Inflammatory macrophage treated with lipopolysaccharide for 4 hours (primary cell): Measurements from ENCODE around the gene PPP1R36.
A peak's percentile ranks its signal among the peaks of the same experiment; 100 is the strongest.
"Not testable (repeated sequence)": the region's sequence is repeated elsewhere in the genome, so short reads cannot be mapped to it uniquely, and the experiment has no call there.

Experiments
- DNase-seq: peaks from one replicate; pipeline ENCODE4 v3.0.0-alpha.2; 2020

PPP1R36 gene, protein sequence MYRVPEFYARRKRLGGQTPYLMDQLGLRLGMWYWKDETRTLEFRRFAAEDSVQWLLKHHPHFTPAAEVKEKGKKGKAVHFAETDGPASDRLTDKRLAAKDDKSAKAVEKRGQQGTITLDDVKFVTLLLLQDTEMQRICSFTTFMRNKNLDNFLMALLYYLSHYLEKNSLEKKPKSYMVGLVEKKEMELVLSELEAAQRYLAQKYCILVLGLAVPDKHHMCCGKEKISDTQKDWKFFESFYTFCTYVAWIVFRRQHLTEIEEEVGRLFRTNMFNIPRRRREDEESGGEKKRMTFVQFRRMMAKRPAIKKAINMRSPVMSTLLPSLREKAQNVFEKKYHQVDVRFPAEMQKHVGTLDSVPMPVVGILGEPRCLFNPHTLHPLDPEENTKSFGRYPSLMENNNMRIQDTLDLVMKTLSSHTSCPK

DNA sequence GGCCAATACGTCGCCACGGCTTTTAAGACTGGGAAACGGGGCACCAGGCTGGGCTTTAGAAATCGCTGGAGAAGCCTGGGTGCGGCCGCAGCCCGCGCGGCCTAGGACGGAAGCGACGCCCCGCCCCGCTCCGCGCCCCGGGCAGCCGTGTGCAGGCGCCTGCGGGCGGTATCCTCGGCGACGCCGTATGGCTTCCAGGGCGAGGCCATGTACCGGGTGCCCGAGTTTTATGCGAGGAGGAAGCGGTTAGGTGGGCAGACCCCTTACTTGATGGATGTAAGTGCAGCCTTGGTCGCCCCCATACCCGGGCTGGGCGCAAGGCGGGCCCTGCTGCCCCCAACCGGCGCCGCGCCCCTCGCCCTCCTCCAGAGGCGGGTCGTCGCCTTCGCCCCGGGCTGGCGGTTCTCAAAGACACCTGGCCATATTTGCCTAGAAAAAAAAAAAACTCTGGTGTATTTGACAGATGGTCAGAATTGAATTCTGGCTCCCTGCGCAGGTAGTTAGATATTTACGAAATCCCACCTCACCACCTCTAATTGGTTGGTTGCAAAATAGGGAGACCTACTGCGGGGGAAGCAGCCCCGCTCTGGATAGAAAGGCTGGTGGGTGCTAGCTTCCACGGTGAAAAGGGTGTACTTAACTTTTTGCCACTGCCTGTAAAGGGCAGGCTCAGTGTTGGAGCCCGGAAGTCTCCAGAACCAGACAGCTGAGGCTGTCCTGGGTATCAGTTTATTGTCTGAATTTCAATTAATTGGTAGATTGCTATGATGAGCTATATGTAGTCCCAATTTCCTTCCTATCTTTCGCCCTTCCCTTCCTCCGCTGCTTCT is at the start of gene PPP1R36:
Gene PPP1R36, plus strand, starts transcription at position 171 of the 830 bp plus-strand sequence. Its CDS starts 37 bp downstream, at position 208.
- DNase-seq = peak; percentile 21

DNA sequence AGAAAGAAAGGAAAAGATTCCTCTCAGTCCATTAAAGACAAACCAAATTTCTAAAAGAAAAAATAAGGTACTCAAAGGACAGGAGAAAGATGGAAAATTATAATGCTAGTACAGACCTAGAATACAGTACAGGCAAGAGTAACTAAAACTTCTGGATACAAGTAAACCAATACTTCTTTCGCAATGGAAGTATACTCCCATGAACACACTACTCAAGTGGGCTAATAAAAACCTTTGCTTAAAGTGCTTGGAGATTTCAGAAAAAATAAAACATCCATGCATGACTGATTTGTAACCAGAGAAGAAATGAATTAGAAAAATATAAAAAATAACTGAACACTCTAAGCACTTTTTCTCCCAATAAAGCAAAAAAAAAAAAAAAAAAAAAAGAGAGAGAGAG is 49.7 kb upstream of the PPP1R36 start:
- no peak for DNase-seq

DNA sequence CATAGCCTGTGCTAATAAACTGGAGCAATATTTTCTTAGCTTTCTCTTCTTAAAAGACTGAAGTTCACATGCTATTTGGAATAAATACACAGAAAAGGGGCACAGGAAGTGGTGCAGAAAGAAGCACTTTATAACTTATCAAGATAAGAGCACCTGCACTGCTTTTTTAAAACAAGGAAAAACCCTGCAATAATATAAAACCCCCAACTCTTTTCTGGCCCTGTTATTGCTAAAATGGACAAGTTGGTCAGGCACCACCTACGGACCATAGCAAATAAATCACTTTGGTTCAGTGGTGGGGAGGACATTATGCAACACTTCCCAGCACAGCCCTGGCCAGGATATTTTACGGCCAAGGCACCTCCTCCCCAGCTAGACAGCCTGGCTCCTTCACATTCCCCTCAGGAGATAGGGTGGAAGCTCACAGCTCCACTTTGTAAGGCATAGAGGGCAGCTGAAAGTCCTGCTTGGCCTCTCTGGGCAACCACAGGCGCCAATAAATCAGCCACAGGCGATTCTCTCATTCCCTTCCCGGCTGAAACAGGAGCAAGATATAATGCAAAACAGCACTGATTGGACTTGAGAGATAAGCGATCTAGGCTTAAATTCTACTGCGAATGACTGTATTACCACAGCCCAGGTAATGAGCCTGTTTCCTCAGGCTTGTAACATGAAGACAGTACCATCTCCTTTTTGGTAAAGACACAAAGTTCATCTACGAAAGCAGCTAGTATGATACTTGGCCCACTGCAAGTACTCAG is 48.2 kb upstream of the PPP1R36 start:
- peak; percentile 34 for DNase-seq

DNA sequence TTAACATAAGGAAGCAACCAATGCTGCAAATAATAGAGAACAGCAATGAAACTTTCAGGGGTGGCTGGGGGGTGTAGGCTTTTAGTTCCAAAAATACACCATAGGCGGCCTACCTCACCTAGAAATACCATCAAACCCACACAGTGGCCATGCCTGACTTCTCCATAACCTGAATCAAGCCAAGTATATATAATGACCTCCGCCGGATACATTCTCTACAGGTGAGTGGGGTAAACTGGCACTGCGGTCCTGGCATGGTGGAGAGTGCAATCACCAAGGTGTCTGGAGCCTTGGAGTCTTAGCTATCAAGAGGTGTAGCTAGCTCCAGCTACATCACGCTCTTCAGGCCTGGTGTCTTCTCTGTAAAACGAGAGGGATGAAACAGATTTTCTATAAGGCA is 47.3 kb upstream of the PPP1R36 start:
- no peak for DNase-seq

DNA sequence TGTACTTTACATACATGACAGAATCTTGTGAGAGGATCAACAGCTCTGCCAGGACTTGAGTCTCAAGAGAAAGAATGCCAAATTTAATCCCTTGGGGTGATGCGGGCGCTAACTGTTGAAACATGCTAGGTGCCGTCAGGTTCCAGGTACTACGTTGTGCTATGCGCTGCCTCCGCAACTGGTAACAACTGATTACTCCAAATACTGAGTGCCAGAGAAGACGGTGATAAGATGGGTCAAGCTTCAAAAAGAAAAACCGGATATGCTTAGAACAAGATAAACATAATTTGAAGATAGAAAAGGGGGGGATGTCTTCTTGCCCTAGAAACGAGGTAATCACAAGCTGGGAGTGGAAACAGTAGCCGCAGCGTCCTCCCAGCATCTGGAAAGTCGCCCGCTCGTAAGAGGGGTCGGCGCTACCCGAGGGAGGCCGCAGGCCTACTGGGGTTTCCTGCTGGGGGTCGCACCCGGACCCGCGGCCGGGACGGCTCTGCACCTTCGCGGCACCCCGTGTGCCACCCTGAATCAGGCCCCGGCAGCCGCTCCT is 46.8 kb upstream of the PPP1R36 start:
- no peak for DNase-seq

DNA sequence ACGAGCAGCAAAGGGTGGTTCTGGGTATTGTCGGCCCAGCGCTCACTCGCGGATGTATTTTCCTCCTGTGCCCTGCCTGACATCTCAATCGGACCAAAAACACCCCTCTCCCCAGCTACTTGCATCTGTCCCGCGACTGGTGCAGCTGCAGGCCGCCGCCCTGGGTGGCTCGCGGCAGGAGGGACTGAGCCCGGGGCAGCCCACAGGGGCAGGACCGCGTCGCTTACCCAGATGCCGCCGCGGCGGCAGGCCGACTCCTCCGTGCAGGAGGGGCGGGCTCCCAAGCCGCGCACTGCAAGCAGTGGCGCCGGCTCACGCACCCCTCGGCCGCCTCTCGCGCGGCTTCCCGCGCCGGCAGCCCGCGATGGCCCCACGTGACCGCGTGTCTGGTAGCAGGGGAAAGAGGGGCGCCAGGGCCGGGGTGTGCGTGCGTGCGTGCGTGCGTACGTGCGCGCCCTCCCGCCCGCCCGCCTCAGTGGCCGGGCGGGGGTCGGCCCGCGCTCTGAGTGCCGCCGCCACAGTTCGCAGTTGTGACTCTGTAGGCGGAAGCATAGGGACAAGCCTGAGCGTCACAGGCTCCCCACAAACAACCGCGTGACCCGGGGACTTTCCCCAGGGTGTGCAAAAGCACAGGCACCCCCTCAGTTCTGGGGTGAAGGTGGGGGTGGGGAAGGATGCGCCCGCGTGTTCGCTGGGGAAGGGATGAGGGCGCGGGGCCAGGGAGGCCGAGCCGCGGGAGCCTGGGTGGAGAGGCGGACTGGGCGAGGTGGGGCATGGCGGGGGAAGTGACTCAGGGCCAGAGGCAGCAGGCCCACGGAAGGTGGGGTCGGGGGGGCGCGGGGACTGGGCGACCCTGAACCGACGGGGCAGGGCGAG is 46.1 kb upstream of the PPP1R36 start, which contains the start of gene ZBTB25:
Gene ZBTB25, minus strand, starts transcription at position 405 of the 876 bp plus-strand sequence. CDS start 13,305 bp downstream, outside the sequence.
- DNase-seq = peak; percentile 91

DNA sequence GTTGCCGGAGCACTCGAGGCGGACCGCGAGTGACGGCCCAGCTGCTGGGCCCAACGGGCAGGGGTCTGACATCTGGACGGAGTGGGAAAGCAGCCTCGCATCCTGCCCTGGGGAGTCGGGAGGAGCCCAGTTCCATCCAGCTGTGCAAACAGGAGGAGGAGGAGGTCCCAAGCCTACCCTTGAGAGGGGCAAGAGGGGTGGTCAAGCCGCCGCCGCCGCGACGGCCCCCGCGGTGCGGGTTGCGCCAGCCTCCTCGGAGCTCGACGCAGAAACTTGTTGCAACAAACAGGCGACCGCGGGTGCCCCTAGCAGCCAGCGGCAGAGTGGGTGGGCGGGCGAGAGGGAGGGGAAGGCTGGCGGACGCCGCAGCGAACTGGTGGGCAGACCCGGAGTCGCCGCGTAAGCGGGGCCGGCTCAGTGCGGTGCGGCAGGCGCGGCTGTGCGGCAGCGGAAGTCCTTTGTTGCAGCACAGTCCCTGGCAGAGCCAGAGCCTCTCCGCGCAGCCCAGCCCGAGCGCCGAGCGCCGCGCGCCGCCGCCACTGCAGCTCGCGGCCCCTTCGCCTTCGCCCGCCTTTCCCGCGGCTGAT is 45.4 kb upstream of the PPP1R36 start, which contains the start of gene ZBTB1:
Gene ZBTB1, plus strand, starts transcription at position 461 of the 587 bp plus-strand sequence. CDS start 16,735 bp downstream, outside the sequence.
- peak; percentile 94 for DNase-seq

DNA sequence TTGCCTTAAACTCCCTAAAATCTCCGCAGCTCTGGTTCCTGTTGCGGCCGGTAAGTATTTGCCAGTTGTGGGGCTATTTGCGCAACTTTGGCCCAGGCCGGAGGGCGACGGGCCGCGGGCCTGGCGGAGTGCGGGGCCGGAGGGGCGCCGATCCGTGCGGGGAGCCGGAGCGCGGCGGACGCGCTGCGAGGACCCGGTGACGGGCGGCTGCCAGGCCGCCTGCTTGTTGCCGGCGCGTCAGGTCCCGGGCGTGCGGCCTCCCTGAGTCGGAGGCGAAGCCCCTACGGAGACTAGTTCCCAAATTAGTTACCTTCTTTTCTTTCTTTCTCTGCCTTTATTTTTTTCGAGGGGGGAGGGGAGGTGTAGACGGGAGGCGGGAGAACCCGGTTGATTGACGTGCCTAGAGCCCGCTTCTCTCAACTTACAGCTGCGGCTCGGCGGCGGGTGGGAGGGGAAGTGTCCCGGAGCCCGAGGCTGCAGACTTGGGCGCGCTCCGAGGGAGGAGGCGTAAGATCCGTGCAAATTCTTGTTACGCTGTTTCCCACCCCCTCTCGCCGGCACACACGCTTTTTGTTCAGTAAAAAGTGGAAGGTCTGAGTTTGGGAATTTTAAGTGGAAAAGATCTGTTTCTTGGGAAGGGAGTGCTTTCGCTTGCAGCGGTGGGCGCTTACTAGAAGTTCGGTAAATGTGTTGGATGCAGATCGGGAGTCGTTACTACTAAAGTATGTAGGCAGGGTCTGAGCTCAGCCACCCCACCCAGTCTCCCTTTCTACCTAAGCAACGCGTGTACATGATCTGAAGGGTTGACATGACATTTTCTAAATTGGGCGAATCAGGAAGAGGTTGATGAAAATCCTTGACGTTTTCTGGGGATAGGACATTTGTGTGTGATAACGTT is 44.6 kb upstream of the PPP1R36 start:
- DNase-seq = peak; percentile 88

DNA sequence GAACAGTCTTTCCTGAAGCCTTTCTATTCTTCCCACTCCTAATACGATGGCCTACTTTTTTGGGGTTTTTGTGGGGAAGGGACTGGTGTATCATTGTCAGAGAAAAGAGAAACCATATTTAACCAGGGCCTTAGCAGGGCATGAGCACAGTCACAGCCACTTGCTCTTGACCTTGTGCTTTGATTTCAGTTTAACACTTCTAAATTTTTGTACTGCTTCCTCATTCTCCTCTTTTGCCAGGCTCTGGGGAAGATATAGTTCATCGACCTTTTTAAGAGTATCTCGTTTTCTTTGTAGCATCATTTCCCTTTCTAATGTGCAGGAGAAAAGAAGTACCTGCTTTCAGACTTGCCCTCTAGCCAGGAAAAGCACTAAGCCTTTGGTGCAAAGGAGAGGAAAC is 43.0 kb upstream of the PPP1R36 start:
- peak; percentile 66 for DNase-seq

DNA sequence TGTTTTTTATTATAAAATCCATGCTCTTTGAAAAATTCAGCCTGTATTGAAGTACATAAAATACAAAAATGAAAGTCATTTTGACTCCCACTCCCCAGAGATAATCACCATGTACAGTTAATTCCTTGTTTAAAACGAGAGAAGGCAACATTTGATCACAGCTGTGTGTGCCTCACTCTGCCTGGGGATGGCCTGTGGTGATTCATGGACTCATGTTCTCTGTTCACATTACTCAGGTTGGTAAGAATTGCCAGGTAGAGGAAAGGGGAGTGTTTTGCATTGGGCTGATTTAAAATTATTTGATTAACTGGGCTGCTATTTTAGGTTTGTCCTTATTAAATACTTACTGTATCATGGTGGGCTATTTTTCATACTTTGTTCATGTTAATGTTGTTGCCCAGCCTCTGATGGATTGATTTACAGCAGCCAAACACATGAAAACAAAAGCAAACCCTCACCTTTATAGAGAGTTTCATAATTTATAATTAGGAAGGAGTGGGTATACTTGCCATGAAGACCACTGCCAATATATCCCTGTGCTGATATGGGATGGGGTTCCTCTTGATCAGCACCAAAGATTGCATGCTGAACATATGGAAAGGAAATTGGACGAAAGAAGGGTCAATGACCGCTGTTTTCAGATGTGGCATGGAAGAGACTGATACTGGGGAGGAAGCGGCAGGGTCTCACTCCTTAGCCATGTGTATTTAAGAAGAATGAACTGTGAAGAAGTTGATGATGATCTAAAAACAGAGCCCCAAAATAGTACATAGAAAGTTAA is 42.2 kb upstream of the PPP1R36 start:
- DNase-seq = peak; percentile 34

DNA sequence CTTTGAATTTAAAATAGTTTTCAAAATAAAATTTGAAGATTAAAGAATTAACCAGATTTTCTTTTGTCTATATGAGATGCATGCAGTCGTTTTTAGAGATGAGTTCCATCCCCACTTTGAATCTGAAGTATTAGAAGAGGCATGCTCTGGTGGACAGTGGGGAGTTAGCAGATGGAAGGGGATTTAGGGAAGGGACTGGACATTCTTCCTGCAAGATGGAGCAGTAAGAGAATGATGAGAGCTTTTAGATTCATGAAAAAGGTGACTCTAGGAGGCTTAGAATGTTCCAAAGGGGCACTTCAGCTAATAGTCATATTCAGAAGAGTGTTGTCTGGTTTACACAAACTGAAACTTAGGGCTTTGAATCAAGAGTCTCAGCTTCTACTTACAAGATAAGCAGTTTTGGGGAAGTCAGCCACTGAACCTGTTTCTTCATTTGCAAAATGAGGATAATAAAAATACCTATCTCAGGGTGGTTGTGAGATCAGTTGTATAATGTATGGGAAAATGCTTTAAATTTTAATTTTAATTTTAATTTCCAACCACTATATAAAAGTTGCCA is 41.5 kb upstream of the PPP1R36 start:
- peak; percentile 45 for DNase-seq

DNA sequence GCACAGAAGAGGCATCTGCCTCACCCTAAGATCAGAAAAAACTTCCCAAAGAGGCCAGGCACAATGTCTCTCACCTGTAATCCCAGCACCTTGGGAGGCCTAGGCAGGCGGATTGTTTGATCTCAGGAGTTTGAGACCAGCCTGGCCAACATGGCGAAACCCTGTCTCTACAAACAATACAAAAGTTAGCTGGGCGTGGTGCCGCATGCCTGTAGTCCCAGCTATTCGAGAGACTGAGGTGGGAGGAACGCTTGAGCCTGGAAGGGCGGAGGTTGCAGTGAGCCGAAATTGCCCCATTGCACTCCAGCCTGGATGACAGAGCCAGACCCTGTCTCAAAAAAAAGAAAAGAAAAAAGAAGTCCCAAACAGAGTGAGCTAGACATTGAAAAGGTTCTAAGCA is 40.7 kb upstream of the PPP1R36 start:
- DNase-seq = no peak

DNA sequence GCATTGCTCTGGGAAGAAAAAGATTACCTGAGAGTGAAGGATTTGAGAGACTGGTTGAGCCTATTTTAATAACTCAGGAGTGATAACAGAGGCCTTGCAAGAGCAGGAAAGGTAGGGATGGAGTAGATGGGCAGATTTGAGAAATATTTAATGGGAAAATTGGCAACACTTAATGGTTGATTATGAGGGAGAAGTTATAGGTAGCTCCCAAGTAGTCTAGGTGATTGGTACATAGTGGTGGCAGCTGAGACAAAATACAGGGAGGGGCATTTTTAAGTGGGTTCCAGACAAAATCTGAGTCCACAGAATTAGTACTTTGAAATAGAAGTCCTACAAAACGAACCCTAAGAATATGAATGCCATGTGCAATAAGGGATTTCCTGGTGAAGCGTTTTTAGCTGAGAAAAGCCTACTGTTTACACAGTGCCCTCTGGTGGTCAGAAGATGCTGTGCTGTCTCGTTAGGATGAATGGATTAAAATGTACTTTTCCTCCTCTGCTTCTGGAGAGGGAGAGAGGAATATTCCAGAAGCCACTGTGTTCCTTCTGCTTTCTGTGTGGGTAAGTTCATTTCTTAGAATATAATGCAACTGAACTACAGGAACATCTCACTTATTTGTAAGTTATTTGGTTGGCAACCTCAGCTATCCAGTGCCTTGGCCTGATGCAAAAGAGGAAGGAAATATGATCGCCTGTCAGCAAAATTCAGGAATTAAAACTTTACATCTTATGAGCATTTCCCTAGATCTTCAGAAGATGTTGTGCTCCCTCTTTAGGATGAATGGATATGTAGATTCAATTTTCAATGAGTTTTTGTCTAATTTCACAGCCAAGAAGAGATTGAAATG is 38.7 kb upstream of the PPP1R36 start:
- DNase-seq = peak; percentile 75

DNA sequence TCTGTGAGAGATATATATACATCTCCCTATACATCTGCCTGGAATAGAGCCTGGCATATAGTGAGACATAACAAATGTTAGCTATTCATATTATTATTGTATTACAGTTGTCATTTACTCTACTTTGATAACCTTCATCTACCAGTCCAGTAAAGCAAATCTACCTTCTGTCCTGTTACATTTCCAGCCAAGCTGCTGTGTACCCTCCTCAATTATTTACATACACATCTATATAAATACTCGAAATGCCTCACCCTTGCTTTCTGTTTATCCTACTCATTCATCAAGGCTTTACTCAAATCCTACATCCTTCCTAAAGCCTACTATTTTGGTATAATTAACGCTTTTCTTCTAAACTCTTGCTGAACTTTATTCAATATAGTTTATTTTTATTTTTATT is 36.5 kb upstream of the PPP1R36 start:
- DNase-seq = no peak

DNA sequence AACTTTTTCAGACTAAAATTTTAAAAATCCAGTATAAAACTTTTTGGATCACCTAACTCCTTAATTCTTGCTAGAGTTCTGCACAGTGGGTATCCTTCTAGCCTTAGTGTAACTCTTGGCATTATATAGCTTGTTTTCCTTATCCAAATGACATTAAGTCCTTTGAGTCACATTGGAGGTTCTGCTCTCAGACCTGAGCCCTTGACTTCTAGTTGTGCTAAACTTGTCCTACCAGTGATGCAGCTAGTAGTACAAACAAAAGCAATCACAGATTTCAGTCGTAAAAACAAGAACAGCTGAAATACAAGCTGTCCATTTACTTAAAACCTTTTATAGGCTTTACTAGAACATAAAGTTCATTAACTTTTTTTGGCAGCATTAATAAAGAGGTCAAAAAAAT is 34.7 kb upstream of the PPP1R36 start:
- DNase-seq = no peak

DNA sequence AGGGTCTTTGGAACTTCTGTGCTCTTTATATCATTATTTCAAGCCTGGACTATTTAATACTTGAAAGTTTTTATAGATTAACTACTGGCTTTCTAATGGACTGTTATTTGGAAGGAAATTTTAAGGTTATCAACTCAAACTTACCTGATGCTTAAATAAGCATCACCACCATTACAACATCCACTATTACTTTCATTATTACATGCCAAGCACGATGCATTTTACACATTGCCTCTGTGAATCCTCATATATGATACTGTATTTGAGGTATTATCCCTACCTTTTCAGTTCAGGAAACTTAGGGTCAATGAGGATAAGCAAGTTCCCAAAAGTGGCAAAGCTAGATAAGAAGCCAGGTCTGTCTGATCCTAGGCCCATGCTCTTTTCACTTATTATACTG is 32.8 kb upstream of the PPP1R36 start:
- DNase-seq = no peak

DNA sequence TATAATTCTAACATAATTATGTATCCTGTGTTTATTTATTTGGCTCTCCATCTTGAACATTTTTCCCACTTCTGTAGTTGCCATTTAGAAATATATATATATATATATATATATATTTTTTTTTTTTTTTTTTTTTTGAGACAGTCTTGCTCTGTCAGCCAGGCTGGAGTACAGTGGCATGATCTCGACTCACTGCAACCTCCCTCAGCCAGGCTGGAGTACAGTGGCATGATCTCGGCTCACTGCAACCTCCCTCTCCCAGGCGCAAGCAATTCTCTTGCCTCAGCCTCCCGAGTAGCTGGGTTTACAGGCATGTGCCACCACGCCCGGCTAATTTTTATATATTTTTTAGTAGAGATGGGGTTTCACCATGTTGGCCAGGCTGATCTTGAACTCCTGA is 32.1 kb upstream of the PPP1R36 start:
- DNase-seq = not testable (repeated sequence)

DNA sequence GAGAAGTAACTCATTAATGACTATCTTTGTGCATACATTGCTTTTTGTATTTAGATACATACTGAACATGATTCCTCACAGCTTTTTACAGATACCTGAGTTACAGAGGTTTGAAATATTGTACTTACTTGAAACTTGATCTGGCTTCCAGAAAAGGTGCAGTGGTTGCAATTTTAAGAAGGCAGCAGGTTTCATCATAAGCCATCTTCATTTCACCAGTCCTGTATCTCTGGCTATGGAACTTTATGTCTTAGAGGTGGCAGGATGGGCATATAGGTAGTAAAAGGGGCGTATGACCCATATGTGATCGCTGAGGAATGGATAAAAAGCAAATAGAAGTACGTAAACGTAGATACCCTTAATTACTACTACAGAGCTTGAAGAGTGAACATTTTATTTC is 31.5 kb upstream of the PPP1R36 start:
- no peak for DNase-seq
